OCI-LY1 (cell line): ENCODE data around the gene CTSE.

Source experiments
- H2AFZ ChIP-seq: fragments of 200-600 bp; sonication (generic), shearing (Covaris generic); 2 replicates; pipeline ENCODE4 v1.6.0; 2014; ENCODE audit warnings: antibody characterized with exemption, mild to moderate bottlenecking, low read length
- H3F3A ChIP-seq: fragments of 200-600 bp; sonication (generic), shearing (Covaris generic); 2 replicates; pipeline ENCODE4 v1.6.0; 2014; ENCODE audit warnings: mild to moderate bottlenecking, antibody characterized with exemption, low read length, moderate library complexity; ENCODE audit not compliant: insufficient read depth
- H3K27ac ChIP-seq: fragments of 200-600 bp; sonication (generic); 2 replicates; pipeline ENCODE4 v1.5.1; 2014; ENCODE audit warnings: low read length, mixed run types, mild to moderate bottlenecking, low read depth; ENCODE audit not compliant: poor library complexity, severe bottlenecking
- H3K27me3 ChIP-seq: fragments of 200-600 bp; sonication (generic); 2 replicates; pipeline ENCODE4 v1.6.0; 2014; ENCODE audit warnings: antibody characterized with exemption, mild to moderate bottlenecking, low read length, moderate library complexity; ENCODE audit not compliant: insufficient read depth
- H3K36me3 ChIP-seq: fragments of 200-600 bp; sonication (generic); 2 replicates; pipeline ENCODE4 v1.6.1; 2014; ENCODE audit warnings: mild to moderate bottlenecking, antibody characterized with exemption, low read length, moderate library complexity, mixed read lengths; ENCODE audit not compliant: insufficient read depth
- H3K4me1 ChIP-seq: fragments of 200-600 bp; sonication (generic); 2 replicates; pipeline ENCODE4 v1.5.1; 2014; ENCODE audit warnings: mild to moderate bottlenecking, low read length, moderate library complexity; ENCODE audit not compliant: insufficient read depth, severe bottlenecking
- H3K4me2 ChIP-seq: fragments of 200-600 bp; sonication (generic), shearing (Covaris generic); 2 replicates; pipeline ENCODE4 v1.6.1; 2014; ENCODE audit warnings: low read length
- H3K4me3 ChIP-seq: fragments of 200-600 bp; sonication (generic); 2 replicates; pipeline ENCODE4 v1.5.1; 2014; ENCODE audit warnings: low read length, low read depth, mild to moderate bottlenecking, mixed read lengths; ENCODE audit not compliant: poor library complexity, severe bottlenecking
- H3K79me2 ChIP-seq: fragments of 200-600 bp; shearing (Covaris generic); 2 replicates; pipeline ENCODE4 v1.6.1; 2016; ENCODE audit warnings: mixed run types, low read length, mixed read lengths; ENCODE audit not compliant: insufficient read depth
- H3K9ac ChIP-seq: fragments of 200-600 bp; sonication (generic), shearing (Covaris generic); 2 replicates; pipeline ENCODE4 v1.6.1; 2014; ENCODE audit warnings: mild to moderate bottlenecking, low read length, mixed read lengths
- H3K9me2 ChIP-seq: fragments of 200-600 bp; sonication (generic), shearing (Covaris generic); 2 replicates; pipeline ENCODE4 v1.6.1; 2014; ENCODE audit warnings: low read depth, mild to moderate bottlenecking, low read length, mixed read lengths
- H3K9me3 ChIP-seq: fragments of 200-600 bp; shearing (Covaris generic); 2 replicates; pipeline ENCODE4 v1.6.1; 2014; ENCODE audit warnings: low read length, mixed read lengths
- H4K20me1 ChIP-seq: fragments of 200-600 bp; sonication (generic), shearing (Covaris generic); 2 replicates; pipeline ENCODE4 v1.6.0; 2016; ENCODE audit warnings: mild to moderate bottlenecking, low read length; ENCODE audit not compliant: insufficient read depth
- CTCF ChIP-seq: fragments of 200-600 bp; sonication (generic), shearing (Covaris generic); IDR thresholded peaks from 2 replicates; pipeline ENCODE4 v1.5.1; 2017; ENCODE audit warnings: mild to moderate bottlenecking, antibody characterized with exemption, low read length, moderate library complexity, mixed read lengths
- EZH2 ChIP-seq: fragments of 200-600 bp; sonication (generic), shearing (Covaris generic); IDR thresholded peaks from 2 replicates; pipeline ENCODE4 v1.8.0; 2017; ENCODE audit warnings: borderline replicate concordance, mixed run types, mild to moderate bottlenecking, antibody characterized with exemption, low read length, moderate library complexity, mixed read lengths

CTSE gene

GRCh38 chr1:205976036-205976435, 47.7 kb downstream of the CTSE start:
- no peak overlapping the region for H3K27ac ChIP-seq
- no peaks in the 10 kb centered on the region for H3K4me1 ChIP-seq
- H3F3A ChIP-seq, result no peaks in the 10 kb centered on the region
- no peak overlapping the region for H3K9ac ChIP-seq
- no peak overlapping the region for H3K4me3 ChIP-seq
- no peaks in the 10 kb centered on the region for H3K36me3 ChIP-seq
- TF ChIP-seq CTCF (no peak), EZH2 (no peak)
- H3K9me2 ChIP-seq, result no peaks in the 10 kb centered on the region
- peaks cover 3% of the 10 kb centered on the region; the same call in 1 of the 2 replicates for H3K27me3 ChIP-seq
- H2AFZ ChIP-seq, result no peak overlapping the region
- no peak overlapping the region for H3K4me2 ChIP-seq
- no peaks in the 10 kb centered on the region for H3K79me2 ChIP-seq
- no peaks in the 10 kb centered on the region for H3K9me3 ChIP-seq
- H4K20me1 ChIP-seq, result no peaks in the 10 kb centered on the region

GRCh38 chr1:205975387-205975998, 48.2 kb downstream of the CTSE start:
- no peaks in the 10 kb centered on the region for H3K36me3 ChIP-seq
- no peak overlapping the region for H2AFZ ChIP-seq
- H3F3A ChIP-seq, result no peaks in the 10 kb centered on the region
- no peaks in the 10 kb centered on the region for H3K9me2 ChIP-seq
- TF ChIP-seq EZH2, result no peak
- no peak overlapping the region for H3K9ac ChIP-seq
- H3K27ac ChIP-seq, result no peak overlapping the region
- H3K9me3 ChIP-seq, result no peaks in the 10 kb centered on the region
- H4K20me1 ChIP-seq, result no peaks in the 10 kb centered on the region
- peaks cover 3% of the 10 kb centered on the region; the same call in 1 of the 2 replicates for H3K27me3 ChIP-seq
- no peaks in the 10 kb centered on the region for H3K79me2 ChIP-seq
- H3K4me3 ChIP-seq, result no peak overlapping the region
- no peaks in the 10 kb centered on the region for H3K4me1 ChIP-seq
- H3K4me2 ChIP-seq, result no peak overlapping the region

- peaks cover 3% of the 10 kb centered on the region; the same call in 1 of the 2 replicates for H3K27me3 ChIP-seq
- TF ChIP-seq EZH2 (no peak), CTCF (no peak)
- H4K20me1 ChIP-seq, result no peaks in the 10 kb centered on the region
Measured at GRCh38 chr1:205974712-205975111, 49.0 kb downstream of the CTSE start.

More at GRCh38 chr1:205974712-205975111, 49.0 kb downstream of the CTSE start:
- Histone ChIP-seq H3K4me3 (no peak overlapping the region), H3K79me2 (no peaks in the 10 kb centered on the region), H2AFZ (no peak overlapping the region), H3F3A (no peaks in the 10 kb centered on the region), H3K27ac (no peak overlapping the region), H3K4me1 (no peaks in the 10 kb centered on the region), H3K9me2 (no peaks in the 10 kb centered on the region), H3K9ac (no peak overlapping the region), H3K4me2 (no peak overlapping the region), H3K36me3 (no peaks in the 10 kb centered on the region), H3K9me3 (no peaks in the 10 kb centered on the region)
